ENCODE measurements around the gene HTR3E.
"Not testable (repeated sequence)": the region's sequence is repeated elsewhere in the genome, so short reads cannot be mapped to it uniquely, and the experiment has no call there.

Gene HTR3E, protein sequence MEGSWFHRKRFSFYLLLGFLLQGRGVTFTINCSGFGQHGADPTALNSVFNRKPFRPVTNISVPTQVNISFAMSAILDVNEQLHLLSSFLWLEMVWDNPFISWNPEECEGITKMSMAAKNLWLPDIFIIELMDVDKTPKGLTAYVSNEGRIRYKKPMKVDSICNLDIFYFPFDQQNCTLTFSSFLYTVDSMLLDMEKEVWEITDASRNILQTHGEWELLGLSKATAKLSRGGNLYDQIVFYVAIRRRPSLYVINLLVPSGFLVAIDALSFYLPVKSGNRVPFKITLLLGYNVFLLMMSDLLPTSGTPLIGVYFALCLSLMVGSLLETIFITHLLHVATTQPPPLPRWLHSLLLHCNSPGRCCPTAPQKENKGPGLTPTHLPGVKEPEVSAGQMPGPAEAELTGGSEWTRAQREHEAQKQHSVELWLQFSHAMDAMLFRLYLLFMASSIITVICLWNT

DNA sequence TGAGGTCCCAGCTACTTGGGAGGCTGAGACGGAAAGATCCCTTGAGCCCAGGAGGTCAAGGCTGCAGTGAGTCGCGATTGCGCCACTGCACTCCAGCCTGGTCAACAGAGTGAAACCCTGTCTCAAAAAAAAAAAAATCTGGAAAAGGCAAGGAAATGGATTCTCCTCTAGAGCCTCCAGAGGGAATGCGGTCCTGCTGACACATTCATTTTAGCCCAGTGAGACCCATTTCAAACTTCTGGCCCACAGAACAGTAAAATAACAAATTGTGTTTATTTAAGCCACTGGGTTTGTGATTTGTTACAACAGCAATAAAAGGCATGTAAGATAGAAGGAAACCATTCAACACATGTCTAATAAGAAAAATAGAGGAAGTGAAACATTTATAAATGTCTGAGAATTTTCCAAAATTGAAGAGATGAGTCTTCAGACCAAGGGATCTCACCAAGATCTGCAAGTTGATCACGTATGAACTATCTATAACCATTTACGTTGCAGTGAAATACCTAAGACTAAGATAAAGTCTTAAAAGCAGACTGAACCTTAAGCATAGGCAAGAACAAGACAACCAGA is at the start of gene HTR3E:
Gene HTR3E, plus strand, starts transcription at position 254 of the 573 bp plus-strand sequence. CDS start 466 bp downstream, outside the sequence.
- no peak for DNase-seq

DNA sequence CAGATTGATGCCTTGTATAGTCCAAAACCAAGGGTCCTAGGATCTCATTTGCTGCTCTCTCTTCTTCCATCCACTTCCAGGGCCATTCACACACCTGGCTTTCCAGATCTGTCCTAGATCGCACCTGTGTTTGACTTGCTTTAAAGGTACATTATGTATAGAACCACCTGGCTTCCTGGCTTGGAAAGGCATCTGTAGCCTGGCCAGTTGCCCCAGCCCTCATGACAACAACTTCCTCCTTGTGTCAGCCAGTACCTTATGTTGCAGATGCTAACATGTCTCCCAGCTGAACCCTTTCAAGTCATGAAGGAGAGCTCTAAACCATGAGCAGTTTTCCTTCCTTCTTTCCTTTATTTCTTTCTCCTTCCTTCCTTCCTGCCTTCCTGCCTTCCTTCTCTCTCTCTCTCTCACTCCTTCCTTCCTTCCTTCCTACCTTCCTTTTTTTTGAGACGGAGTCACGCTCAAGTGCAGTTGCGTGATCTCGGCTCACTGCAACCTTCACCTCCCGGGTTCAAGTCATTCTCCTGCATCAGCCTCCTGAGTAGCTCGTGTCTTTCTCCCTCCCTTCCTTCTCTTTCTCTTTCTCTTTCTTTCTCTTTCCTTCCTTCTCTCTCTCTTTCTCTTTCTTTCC is 46.5 kb upstream of the HTR3E start:
- DNase-seq = no peak

DNA sequence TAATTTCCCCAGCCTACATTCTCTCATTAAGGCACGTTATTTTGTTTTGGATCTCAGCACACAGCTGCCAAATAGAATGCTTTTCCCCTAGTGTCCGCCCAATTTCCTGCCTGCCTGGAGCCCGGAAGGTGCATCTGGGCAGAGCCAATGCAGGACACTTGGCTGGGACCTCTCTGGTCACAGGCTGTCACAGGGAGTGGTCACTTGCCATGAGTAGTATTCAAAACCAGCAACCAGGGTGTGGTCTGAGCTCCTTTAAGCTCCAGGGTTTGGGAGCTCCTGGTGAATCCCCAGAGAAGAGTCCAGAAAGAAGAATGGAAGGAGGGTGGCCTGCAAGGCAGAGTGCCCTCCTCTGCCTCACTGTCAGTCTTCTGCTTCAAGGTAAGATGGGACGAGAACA is 44.1 kb upstream of the HTR3E start, which contains the start of gene HTR3C:
Gene HTR3C, plus strand, starts transcription at position 281 of the 400 bp plus-strand sequence. Its CDS starts 34 bp downstream, at position 315.
- no peak for DNase-seq

DNA sequence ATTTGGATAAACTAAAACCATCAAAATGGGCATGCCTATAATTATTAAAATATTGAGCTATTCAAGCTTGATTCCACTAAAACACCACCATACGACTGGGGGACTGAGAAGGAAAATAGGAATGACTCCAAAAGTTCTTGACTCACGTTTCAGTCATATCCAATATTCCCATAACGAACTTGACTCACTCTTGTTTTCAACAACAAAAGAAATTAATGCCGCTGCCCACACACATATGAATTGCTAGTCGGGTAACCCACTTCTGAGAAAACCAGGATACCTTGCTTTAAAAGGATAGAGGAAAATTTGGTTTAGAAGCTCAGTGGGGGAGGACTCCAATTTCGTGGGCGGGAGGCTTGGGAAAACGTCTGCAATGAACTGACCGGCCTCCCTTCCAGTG is 38.8 kb upstream of the HTR3E start:
- DNase-seq = no peak

DNA sequence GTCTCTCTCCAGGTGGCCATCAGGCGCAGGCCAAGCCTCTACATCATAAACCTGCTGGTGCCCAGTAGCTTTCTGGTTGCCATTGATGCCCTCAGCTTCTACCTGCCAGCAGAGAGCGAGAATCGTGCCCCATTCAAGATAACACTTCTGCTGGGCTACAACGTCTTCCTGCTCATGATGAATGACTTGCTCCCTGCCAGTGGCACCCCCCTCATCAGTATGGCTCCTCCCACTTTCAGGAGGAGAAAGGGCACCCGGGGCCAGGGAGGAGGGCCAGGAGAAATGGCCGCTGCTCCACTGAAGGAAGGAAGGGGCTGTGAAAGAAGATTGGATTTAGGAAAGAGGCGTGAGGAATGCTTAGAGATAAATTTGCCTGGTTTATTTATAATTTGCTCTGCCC is 37.4 kb upstream of the HTR3E start:
- DNase-seq = no peak

DNA sequence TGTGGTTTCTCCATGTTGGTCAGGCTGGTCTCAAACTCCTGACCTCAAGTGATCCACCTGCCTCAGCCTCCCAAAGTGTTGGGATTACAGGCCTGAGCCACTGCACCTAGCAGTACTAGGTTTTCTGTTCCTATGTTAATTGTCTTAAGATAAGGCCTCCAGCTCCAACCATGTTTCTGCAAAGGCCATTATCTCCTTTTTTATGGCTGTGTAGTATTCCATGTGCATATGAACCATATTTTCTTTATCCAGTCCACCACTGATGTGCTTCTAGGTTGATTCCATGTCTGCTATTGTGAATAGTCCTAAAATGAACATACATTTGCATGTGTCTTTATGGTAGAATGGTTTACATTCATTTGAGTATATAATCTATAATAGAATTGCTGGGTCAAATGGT is 34.2 kb upstream of the HTR3E start:
- DNase-seq = no peak

DNA sequence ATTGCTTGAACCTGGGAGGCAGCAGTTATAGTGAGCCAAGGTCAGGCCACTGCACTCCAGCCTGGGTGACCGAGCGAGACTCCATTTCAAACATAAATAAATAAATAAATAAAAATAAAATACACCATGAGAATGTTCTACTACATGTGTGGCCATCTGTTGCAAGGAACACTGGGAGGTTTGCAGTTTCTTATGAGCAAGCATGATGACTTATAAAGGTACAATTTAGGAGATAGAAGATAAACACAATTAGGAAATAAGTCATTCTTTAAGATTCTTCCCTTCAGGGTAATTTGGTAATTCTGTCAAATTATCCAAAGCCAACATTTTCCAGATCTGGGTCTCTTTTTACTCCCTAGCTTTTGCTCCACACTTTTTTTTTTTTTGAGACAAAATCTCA is 30.7 kb upstream of the HTR3E start:
- no peak for DNase-seq

DNA sequence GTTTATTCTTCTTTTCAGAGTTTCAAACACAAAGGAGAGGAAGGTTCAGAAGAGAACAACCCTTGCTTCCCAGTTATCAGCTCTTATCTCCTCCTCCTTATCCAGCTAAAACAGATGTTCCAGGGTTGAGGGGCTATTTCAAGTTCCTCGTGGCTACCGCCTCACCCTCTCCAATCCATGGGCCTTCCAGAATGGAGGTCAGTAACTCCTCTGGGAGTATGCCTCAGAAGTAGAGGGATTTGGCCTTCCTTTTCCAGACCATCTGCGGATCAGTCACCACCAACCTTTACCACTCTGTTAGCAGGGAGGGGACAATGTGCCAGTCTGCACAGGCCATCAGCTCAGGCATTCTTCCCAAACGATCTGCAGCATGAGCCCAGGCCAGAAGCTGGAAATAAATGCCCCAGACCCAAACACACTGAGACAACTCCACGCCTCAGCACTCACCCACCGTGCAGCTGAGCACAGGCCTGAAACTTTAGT is 29.2 kb upstream of the HTR3E start:
- no peak for DNase-seq

DNA sequence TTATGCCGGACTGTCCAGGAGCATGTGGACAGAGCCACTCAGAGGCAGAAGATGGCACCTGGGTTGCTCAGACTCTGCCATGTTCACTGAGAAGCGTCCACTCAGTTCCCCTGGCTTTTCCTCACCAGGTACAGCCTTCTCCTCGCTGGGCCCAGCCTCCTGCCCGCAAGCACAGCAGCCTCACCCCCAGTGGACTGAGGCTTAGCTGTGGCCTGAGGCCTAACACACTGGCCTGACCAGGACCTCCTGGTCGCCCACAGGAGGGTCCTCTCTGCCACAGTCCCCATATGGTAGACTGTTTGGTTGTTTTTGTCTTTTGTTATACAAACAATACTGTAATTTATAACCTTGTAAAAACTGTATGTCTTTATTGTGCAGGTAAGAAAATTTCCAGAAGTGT is 28.5 kb upstream of the HTR3E start:
- DNase-seq = no peak

DNA sequence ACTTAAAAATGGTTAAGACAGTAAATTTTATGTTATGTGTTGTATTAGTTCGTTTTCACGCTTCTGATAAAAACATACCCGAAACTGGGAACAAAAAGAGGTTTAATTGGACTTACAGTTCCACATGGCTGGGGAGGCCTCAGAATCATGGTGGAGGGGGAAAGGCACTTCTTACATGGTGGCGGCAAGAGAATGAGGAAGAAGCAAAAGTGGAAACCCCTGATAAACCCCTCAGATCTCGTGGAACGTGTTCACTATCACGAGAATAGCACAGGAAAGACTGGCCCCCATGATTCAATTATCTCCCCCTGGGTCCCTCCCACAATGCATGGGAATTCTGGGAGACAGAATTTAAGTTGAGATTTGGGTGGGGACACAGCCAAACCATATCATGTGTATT is 25.7 kb upstream of the HTR3E start:
- DNase-seq = not testable (repeated sequence)

DNA sequence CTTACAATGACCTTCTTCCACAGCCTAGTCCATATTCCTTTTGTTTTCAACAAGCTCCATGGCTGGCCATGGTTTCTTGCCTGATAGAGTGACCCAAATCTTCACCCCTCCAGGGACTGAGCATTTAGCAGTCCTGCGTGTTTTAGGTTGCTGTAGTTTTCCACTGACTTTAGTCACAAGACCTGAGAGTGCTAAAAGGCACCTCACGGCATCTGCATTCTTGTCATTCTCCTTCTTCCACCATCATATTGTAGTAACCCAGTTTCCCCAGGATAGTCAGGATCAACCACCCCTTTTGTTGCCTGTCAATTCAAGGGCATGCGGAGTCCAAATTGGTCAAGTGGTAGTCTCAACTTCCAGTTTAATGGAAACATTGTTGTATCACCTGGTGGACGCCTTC is 23.2 kb upstream of the HTR3E start:
- DNase-seq = no peak

DNA sequence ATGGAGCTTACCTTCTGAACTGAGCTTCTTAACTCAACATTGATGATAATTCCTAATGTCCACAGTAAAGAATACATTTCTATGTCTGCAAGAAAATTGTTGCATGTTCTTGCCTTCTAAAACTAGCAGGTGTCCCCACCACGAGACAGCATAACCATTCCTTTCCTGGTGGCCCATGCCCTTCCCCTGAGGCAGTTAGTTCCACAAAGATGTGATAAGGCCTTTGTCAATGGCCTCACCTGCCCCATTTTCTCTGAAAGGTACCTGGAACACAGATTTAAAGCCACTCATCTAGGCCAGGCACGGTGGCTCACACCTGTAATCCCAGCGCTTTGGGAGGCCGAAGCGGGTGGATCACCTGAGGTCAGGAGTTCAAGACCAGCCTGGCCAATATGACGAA is 21.0 kb upstream of the HTR3E start:
- no peak for DNase-seq

DNA sequence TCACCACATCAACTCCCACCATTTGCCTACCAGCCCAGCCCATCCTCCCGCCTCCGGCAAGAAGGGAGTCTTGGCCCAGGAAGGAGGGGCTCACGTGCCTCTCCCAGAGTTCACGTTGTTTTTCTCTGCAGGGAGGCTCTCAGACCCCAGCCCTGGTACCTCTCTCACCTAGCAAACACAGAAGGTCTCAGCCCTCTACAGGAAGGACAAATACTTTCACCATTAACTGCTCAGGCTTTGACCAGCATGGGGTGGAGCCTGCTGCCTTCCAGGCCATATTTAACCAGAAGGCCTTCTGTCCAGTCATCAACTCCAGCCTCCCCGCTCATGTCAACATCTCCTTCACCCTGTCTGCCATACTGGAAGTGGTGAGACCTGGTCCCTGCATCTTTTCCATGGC is 19.0 kb upstream of the HTR3E start:
- DNase-seq = no peak

DNA sequence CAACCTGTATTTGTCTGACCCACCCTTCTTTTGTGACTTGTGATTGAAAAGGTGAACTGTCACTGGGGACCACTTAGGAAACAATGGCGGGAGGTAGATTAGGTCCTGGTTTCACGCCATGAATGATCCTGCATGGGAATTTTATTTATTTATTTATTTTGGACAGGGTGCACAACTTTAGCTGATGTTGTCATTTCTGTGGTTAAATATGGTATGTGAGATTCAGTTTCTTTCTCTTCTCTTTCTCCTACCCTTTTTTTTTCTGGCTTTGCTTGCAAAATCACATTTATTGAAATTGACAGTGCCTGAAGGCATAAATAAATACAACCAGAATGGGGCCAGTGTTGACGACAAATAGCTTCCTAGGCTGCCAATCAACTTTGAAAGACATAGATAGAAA is 18.0 kb upstream of the HTR3E start:
- DNase-seq = no peak

DNA sequence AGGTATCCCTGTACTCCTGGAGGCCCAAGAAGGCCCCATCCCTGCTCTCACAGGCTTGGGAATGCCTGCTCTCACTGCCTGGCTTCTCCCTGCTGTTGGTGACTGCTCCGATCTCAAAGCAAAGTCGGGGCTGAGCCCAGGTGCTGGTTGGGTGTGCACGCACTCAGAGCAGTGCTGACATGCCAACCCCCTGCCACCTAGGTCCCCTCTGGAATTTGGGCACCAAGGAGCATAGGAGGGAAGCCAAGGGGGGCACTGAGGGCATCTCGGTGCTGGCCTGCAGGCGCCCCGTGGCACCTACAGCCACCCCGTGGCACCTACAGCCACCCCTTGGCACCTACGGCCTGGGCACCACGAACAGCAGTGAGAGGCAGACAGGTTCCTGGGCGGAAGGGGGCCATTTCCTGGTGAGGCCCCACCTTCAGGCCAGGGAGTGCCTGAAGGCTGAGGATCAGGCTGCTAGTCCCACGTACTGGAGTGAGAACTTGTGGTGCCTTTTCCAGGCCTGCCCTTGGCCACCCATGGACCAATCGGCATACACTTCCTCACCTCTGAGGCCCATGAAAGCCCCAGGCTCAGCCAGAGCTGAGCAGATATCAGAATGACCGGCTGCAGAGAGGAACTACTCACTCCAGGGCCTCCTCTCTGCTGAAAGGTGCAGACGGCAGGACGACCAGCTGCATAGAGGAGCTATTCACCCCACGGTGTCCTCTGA is 15.6 kb upstream of the HTR3E start:
- no peak for DNase-seq

DNA sequence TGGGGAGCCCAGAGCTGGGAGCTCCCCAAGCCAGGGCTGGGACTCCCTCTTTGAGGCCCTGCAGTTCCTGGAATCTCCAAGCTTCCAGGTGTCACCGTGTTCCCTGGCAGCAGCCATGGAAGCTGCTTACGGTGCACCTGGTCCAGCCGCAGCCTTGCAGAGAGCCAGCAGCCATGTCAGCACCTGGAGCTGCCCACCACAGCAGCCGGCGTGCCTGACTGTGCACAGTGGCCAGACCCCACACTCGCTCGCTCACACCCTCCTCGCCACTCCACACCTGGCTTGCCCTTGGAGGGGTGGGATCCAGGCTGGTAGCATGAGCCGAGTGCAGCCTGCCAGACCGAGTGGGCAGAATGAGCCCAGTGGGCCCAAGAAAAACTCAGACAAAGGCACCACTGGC is 14.8 kb upstream of the HTR3E start:
- DNase-seq = no peak

DNA sequence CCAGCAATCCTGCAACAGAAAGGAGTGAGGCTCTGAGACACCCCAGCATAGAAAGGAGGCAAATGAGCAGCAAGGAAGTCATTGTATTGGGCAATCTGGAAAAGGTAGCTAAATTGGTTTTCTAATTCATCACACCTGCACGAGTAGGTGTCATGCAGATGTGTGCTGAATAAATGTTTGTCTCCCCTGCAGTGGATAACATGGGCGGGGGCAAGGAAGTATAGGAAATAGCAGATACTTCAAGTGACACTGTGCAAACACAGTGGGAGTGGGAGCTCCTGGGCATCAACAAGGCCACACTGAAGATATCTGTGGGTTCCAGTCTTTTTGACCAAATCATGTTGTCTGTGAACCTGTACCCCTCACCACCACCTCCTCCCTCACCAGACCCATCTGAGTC is 14.4 kb upstream of the HTR3E start:
- DNase-seq = no peak

DNA sequence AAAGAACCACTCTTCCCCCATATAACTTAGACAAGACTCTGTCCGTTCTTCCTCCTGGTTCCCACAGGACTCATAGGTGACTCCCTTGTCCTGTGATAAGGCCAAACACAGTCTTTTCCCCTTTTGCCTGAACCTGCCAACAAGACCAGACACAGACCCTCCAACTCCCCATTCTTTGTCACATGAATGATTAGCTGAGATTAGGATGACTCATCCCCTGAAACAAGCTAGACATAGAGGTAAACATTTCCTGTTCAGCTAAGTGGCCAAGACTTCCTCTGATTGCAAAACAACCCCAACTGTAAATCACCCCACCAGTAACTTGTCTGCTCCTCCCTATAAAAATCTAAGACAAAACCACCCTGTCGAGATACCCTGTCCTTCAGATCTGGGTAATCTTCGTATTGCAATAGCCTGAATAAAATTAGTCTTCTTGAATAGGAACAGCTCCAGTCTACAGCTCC is 11.4 kb upstream of the HTR3E start:
- DNase-seq = no peak

DNA sequence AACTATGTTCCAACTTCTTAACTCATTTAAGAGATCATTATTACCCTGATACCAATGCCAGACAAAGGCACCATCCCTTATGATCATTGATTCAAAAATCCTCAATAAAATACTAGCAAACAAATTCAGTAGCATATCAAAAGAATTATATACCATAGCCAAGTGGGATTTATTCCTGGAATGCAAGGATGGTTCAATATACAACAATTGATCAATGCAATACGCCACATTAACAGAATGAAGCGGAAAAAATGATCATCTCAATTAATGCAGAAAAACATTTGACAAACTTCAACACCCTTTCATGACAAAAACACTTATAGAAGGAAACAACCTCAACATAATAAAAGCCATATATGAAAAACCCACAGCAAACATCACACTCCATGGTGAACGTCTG is 4.7 kb upstream of the HTR3E start:
- DNase-seq = no peak

DNA sequence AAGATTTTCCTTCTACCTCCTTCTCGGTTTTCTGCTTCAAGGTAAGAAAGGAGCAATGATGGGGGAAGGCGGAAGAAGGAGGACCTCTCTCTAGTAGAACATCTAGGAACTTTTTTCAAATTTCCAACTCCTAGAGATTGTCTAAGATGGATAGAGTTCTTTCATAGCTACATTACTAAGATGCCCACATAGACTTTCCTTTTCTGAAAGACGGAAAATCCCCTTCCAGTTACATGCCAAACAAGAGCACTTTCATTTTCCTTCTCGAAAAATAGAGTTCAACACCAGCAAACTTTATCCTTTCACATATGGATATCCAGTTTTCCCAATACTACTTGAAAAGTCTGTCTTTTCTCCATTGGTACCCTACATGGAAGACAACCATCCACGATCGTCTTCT is 692 bp downstream of the HTR3E start:
- no peak for DNase-seq

DNA sequence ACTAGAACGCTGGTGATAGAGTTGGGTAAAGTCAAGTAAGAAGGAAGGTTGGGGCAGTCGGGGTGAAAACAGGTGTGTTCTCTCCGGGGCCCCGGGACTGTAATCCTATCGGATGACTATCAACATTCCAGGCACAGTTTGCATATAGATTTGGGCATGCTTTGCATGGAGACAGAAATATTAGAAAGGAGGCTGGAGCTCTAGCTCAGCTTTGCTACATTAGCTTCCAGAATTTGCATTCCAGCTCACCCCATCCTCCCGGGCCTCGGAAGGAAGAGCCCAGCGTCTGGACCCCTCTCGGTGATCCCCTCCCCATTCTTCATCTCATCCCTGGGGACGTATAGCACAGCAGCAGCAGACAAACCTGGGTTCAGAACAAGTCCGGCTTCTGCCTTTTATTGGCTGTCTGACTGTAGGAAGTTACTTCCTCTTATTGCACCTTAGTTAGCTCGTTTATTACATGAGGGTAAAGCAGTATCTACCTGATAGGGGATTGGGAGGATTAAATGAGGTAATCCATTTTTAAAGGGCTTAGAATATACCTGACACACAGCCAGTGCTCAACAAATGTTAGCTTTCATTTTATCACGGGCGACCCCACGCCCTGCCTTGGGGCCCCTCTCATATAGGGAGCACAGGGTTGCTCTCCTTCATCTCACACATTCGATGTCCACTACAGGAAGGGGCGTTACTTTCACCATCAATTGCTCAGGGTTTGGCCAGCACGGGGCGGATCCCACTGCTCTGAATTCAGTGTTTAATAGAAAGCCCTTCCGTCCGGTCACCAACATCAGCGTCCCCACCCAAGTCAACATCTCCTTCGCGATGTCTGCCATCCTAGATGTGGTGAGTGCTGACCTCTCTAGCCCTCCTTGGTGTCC is 3.2 kb downstream of the HTR3E start:
- no peak for DNase-seq

DNA sequence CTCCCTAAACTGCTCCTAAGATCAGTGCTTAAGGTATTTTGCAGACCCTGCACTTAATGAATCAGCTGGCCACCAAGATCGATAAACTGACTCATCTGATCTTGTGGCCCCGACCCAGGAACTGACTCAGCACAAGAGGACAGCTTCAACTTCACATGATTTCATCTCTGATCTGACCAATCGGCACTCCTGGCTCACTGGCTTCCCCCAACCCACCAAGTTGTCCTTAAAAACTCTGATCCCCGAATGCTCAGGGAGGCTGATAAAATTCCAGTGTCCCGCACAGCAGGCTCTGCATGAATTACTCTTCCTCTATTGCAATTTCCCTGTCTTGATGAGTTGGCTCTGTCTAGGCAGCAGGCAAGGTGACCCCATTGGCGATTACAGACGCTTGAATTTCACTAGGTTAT is 13.5 kb downstream of the HTR3E start:
- DNase-seq = no peak
